ENCODE results near the gene WDR6. TPM values are rescaled to one million over a fixed set of nuclear protein-coding genes. Genes with fewer than 3 reads are reported as not detected.
A peak's percentile ranks its signal among the peaks of the same experiment; 100 is the strongest.

The WDR6 gene
- 100 to 1,000 TPM; 145 to 159 TPM for total RNA-seq

GRCh38 chr3:49007068-49007770, at the start of gene WDR6:
Gene WDR6, plus strand, starts transcription at chr3:49007391. Its CDS starts 41 bp downstream, at chr3:49007432.
- H3K36me3 Mint-ChIP-seq (ENCODE audit: insufficient read depth in 2 of 2), result peaks cover 3 to 7% of the 10 kb centered on the region in 2 donors
- peaks cover 30% of the 10 kb centered on the region for H3K4me1 Mint-ChIP-seq (ENCODE audit: low read depth)
- peak within 1 kb of the TSS; percentile 98 to 99 for H3K4me3 Mint-ChIP-seq
- peak within 1 kb of the TSS; percentile 100 for H3K27ac Mint-ChIP-seq
- ATAC-seq (replicated peaks in 1 of 2) (peak; percentile 90 to 91), DNase-seq (peak; percentile 98 to 99)
- H3K9me3 Mint-ChIP-seq, result no peaks in the 10 kb centered on the region
- H3K27me3 Mint-ChIP-seq (ENCODE audit: low read depth), result no peaks in the 10 kb centered on the region

GRCh38 chr3:48960841-48961413, 46.3 kb upstream of the WDR6 start:
- H3K27ac Mint-ChIP-seq, result no peak overlapping the region
- no peak overlapping the region for H3K4me3 Mint-ChIP-seq
- H3K9me3 Mint-ChIP-seq, result no peaks in the 10 kb centered on the region
- no peaks in the 10 kb centered on the region for H3K27me3 Mint-ChIP-seq (ENCODE audit: low read depth)
- peaks cover 5% of the 10 kb centered on the region for H3K4me1 Mint-ChIP-seq (ENCODE audit: low read depth)
- DNase-seq (no peak), ATAC-seq (replicated peaks in 1 of 2) (no peak)
- peaks cover 2 to 22% of the 10 kb centered on the region in 2 donors for H3K36me3 Mint-ChIP-seq (ENCODE audit: insufficient read depth in 2 of 2)

- H3K27me3 Mint-ChIP-seq (ENCODE audit: low read depth), result no peaks in the 10 kb centered on the region
- no peak overlapping the region for H3K4me3 Mint-ChIP-seq
- H3K9me3 Mint-ChIP-seq, result no peaks in the 10 kb centered on the region
- peaks cover 1 to 21% of the 10 kb centered on the region in 2 donors for H3K36me3 Mint-ChIP-seq (ENCODE audit: insufficient read depth in 2 of 2)
- ATAC-seq (replicated peaks in 1 of 2), result no peak
- no peak overlapping the region for H3K27ac Mint-ChIP-seq
- DNase-seq, result no peak
- H3K4me1 Mint-ChIP-seq (ENCODE audit: low read depth), result peaks cover 15% of the 10 kb centered on the region
Measured at GRCh38 chr3:48962340-48962739, 44.9 kb upstream of the WDR6 start.

- Mint-ChIP-seq H3K36me3 (ENCODE audit: insufficient read depth in 2 of 2) (peaks cover 0 to 18% of the 10 kb centered on the region in 2 donors), H3K27ac (peak overlapping the region; percentile 56), H3K4me3 (no peak overlapping the region), H3K4me1 (ENCODE audit: low read depth) (peaks cover 15% of the 10 kb centered on the region), H3K9me3 (no peaks in the 10 kb centered on the region), H3K27me3 (ENCODE audit: low read depth) (no peaks in the 10 kb centered on the region)
- DNase-seq (no peak), ATAC-seq (replicated peaks in 1 of 2) (no peak)
Measured at GRCh38 chr3:48962939-48963338, 44.3 kb upstream of the WDR6 start.

GRCh38 chr3:48963591-48963990, 43.6 kb upstream of the WDR6 start:
- ATAC-seq (replicated peaks in 1 of 2), result no peak
- H3K4me1 Mint-ChIP-seq (ENCODE audit: low read depth), result peaks cover 15% of the 10 kb centered on the region

GRCh38 chr3:48966367-48966766, 40.8 kb upstream of the WDR6 start:
- peak overlapping the region in 1 of 2 donors; percentile 43 for H3K4me3 Mint-ChIP-seq
- no peak for DNase-seq
- no peaks in the 10 kb centered on the region for H3K27me3 Mint-ChIP-seq (ENCODE audit: low read depth)
- peaks cover 2 to 34% of the 10 kb centered on the region in 2 donors for H3K36me3 Mint-ChIP-seq (ENCODE audit: insufficient read depth in 2 of 2)
- no peak overlapping the region for H3K27ac Mint-ChIP-seq
- H3K9me3 Mint-ChIP-seq, result no peaks in the 10 kb centered on the region
- peaks cover 15% of the 10 kb centered on the region for H3K4me1 Mint-ChIP-seq (ENCODE audit: low read depth)
- peak in 1 of 2 donors; percentile 15 for ATAC-seq (replicated peaks in 1 of 2)

More at GRCh38 chr3:48963591-48963990, 43.6 kb upstream of the WDR6 start:
- peaks cover 0 to 18% of the 10 kb centered on the region in 2 donors for H3K36me3 Mint-ChIP-seq (ENCODE audit: insufficient read depth in 2 of 2)
- H3K27ac Mint-ChIP-seq, result peak overlapping the region; percentile 50
- H3K4me3 Mint-ChIP-seq, result no peak overlapping the region
- no peak for DNase-seq
- no peaks in the 10 kb centered on the region for H3K9me3 Mint-ChIP-seq
- H3K27me3 Mint-ChIP-seq (ENCODE audit: low read depth), result no peaks in the 10 kb centered on the region

- peak in 1 of 2 donors; percentile 74 for ATAC-seq (replicated peaks in 1 of 2)
- Mint-ChIP-seq H3K4me3 (peak overlapping the region in 1 of 2 donors; percentile 43), H3K36me3 (ENCODE audit: insufficient read depth in 2 of 2) (peaks cover 2 to 37% of the 10 kb centered on the region in 2 donors), H3K4me1 (ENCODE audit: low read depth) (peaks cover 15% of the 10 kb centered on the region), H3K9me3 (no peaks in the 10 kb centered on the region), H3K27me3 (ENCODE audit: low read depth) (no peaks in the 10 kb centered on the region), H3K27ac (no peak overlapping the region)
- peak; percentile 12 to 52 for DNase-seq
Measured at GRCh38 chr3:48966876-48967361, 40.3 kb upstream of the WDR6 start.

GRCh38 chr3:48970586-48970985, 36.6 kb upstream of the WDR6 start:
- no peak for DNase-seq
- no peak overlapping the region for H3K4me3 Mint-ChIP-seq
- no peaks in the 10 kb centered on the region for H3K27me3 Mint-ChIP-seq (ENCODE audit: low read depth)
- no peak overlapping the region for H3K27ac Mint-ChIP-seq
- H3K9me3 Mint-ChIP-seq, result no peaks in the 10 kb centered on the region
- no peak for ATAC-seq (replicated peaks in 1 of 2)
- H3K4me1 Mint-ChIP-seq (ENCODE audit: low read depth), result peaks cover 13% of the 10 kb centered on the region
- H3K36me3 Mint-ChIP-seq (ENCODE audit: insufficient read depth in 2 of 2), result peaks cover 2 to 37% of the 10 kb centered on the region in 2 donors

- ATAC-seq (replicated peaks in 1 of 2) (no peak), DNase-seq (no peak)
- Mint-ChIP-seq H3K27me3 (ENCODE audit: low read depth) (no peaks in the 10 kb centered on the region), H3K4me1 (ENCODE audit: low read depth) (no peaks in the 10 kb centered on the region), H3K9me3 (no peaks in the 10 kb centered on the region), H3K27ac (no peak overlapping the region), H3K36me3 (ENCODE audit: insufficient read depth in 2 of 2) (peaks cover 3 to 48% of the 10 kb centered on the region in 2 donors), H3K4me3 (no peak overlapping the region)
Measured at GRCh38 chr3:48974076-48974864, 32.9 kb upstream of the WDR6 start.

GRCh38 chr3:48979451-48979850, 27.7 kb upstream of the WDR6 start:
- H3K9me3 Mint-ChIP-seq, result no peaks in the 10 kb centered on the region
- no peak for ATAC-seq (replicated peaks in 1 of 2)
- peaks cover 4 to 31% of the 10 kb centered on the region in 2 donors for H3K36me3 Mint-ChIP-seq (ENCODE audit: insufficient read depth in 2 of 2)

GRCh38 chr3:48980295-48980694, 26.9 kb upstream of the WDR6 start:
- H3K27me3 Mint-ChIP-seq (ENCODE audit: low read depth), result no peaks in the 10 kb centered on the region
- H3K4me1 Mint-ChIP-seq (ENCODE audit: low read depth), result no peaks in the 10 kb centered on the region
- H3K36me3 Mint-ChIP-seq (ENCODE audit: insufficient read depth in 2 of 2), result peaks cover 4 to 29% of the 10 kb centered on the region in 2 donors

More at GRCh38 chr3:48979451-48979850, 27.7 kb upstream of the WDR6 start:
- Mint-ChIP-seq H3K4me3 (no peak overlapping the region), H3K27me3 (ENCODE audit: low read depth) (no peaks in the 10 kb centered on the region), H3K4me1 (ENCODE audit: low read depth) (no peaks in the 10 kb centered on the region), H3K27ac (peak overlapping the region; percentile 20)
- DNase-seq, result no peak

GRCh38 chr3:48982016-48982415, 25.2 kb upstream of the WDR6 start:
- Mint-ChIP-seq H3K27me3 (ENCODE audit: low read depth) (no peaks in the 10 kb centered on the region), H3K9me3 (no peaks in the 10 kb centered on the region), H3K27ac (peak overlapping the region; percentile 45), H3K36me3 (ENCODE audit: insufficient read depth in 2 of 2) (peaks cover 4 to 21% of the 10 kb centered on the region in 2 donors), H3K4me3 (no peak overlapping the region), H3K4me1 (ENCODE audit: low read depth) (peaks cover 8% of the 10 kb centered on the region)
- no peak for DNase-seq
- no peak for ATAC-seq (replicated peaks in 1 of 2)

More at GRCh38 chr3:48980295-48980694, 26.9 kb upstream of the WDR6 start:
- H3K9me3 Mint-ChIP-seq, result no peaks in the 10 kb centered on the region
- H3K4me3 Mint-ChIP-seq, result no peak overlapping the region
- H3K27ac Mint-ChIP-seq, result no peak overlapping the region
- DNase-seq, result no peak
- ATAC-seq (replicated peaks in 1 of 2), result no peak

- Mint-ChIP-seq H3K27me3 (ENCODE audit: low read depth) (no peaks in the 10 kb centered on the region), H3K27ac (no peak overlapping the region), H3K4me1 (ENCODE audit: low read depth) (peaks cover 13% of the 10 kb centered on the region), H3K9me3 (no peaks in the 10 kb centered on the region), H3K36me3 (ENCODE audit: insufficient read depth in 2 of 2) (peaks cover 4 to 21% of the 10 kb centered on the region in 2 donors), H3K4me3 (no peak overlapping the region)
- DNase-seq (no peak), ATAC-seq (replicated peaks in 1 of 2) (no peak)
Measured at GRCh38 chr3:48982686-48983085, 24.5 kb upstream of the WDR6 start.

Data from activated T-cell treated with anti-CD3 and anti-CD28 coated beads, Interleukin-2, amount 50 U/mL, for 72 hours (primary cell).